Activated CD4-positive, CD25-positive, alpha-beta regulatory T cell (primary cell): ENCODE results near the gene ANKRD53.
A peak's percentile ranks its signal among the peaks of the same experiment; 100 is the strongest.
"Not testable (repeated sequence)": the region's sequence is repeated elsewhere in the genome, so short reads cannot be mapped to it uniquely, and the experiment has no call there.

Source experiments
- DNase-seq, 4 experiments: peaks; one replicate each; lab custom pipeline; 2025; lab: John Stamatoyannopoulos, UW

Gene ANKRD53

GRCh38 chr2:71008342-71008741, 29.9 kb downstream of the ANKRD53 start:
- DNase-seq = no peak

GRCh38 chr2:71011786-71012185, 33.4 kb downstream of the ANKRD53 start:
- DNase-seq = not testable (repeated sequence)

GRCh38 chr2:71018625-71019024, 40.2 kb downstream of the ANKRD53 start:
- DNase-seq = no peak

- DNase-seq = not testable (repeated sequence)
These were observed 41.6 kb downstream of the ANKRD53 start for GRCh38 chr2:71019989-71020388.

- DNase-seq = not testable (repeated sequence)
These were observed 43.0 kb downstream of the ANKRD53 start for GRCh38 chr2:71021394-71021793.

- peak; percentile 17 to 28 (median 24) for DNase-seq
These were observed 45.3 kb downstream of the ANKRD53 start for GRCh38 chr2:71023553-71024243.
